ENCODE data around the gene UNG.
"Not testable (repeated sequence)": the region's sequence is repeated elsewhere in the genome, so short reads cannot be mapped to it uniquely, and the experiment has no call there.

Gene UNG

DNA sequence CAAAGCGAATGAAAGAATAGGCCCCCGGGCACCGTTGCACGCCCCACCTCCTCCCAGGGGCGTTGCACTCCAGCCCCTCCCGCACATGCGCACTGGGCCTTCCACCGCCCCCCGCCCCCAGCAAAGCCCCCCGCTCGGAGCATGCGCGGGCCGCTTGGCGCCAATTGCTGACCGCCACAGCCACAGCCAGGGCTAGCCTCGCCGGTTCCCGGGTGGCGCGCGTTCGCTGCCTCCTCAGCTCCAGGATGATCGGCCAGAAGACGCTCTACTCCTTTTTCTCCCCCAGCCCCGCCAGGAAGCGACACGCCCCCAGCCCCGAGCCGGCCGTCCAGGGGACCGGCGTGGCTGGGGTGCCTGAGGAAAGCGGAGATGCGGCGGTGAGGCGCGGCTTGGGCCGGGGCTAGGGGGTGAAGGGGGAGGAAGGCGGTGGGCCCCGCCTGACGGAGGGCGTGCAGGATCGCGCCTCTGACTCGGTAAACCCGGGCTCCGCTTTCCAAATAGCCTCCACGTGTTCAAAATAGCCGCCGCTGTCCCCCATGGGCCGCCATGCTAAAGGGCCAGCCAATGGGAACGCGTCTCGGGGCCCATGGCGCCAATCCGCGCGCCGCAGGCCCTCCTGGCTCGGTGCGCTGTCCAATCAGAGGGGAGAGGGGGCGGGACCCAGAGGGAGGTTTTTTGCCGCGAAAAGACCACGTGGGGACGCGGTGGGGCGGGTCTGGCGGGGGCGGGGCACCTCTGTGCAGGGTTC is at the start of gene UNG:
TSS of gene UNG (plus strand) at position 163 of the 748 bp plus-strand sequence. CDS start at position 246, 83 bp downstream.
- DNase-seq = peak; percentile 88

DNA sequence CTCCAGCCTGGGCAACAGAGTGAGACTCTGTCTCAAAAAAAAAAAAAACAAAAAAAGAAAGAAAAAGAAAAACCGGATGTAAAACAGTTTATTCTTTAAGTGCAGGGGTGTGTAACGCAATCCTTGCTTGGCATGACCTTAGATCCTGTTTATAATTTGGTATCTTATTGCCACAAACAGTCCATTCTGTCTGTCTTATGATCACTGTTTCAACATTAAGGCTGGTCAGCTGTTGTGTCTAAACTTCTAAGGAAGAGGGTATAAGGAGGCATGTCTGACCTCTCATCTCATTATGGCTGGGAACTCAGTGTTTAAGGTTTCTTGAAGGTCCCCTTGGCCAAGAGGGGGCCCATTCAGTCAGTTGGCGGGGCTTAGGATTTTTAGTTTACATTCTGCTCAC is 48.7 kb upstream of the UNG start:
- DNase-seq = not testable (repeated sequence)

DNA sequence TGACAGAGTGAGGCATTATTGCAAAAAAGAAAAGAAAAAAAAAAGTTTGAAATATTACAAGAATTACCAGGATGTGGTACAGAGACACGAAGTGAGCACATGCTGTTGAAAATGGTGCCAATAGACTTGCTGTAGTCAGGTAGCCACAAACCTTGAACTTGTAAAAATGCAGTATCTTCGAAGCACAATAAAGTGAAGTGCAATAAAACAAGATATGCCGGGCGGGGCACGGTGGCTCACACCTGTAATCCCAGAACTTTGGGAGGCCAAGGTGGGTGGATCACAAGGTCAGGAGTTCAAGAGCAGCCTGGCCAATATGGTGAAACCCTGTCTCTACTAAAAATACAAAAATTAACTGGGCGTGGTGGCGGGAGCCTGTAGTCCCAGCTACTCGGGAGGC is 47.6 kb upstream of the UNG start:
- DNase-seq = not testable (repeated sequence)

DNA sequence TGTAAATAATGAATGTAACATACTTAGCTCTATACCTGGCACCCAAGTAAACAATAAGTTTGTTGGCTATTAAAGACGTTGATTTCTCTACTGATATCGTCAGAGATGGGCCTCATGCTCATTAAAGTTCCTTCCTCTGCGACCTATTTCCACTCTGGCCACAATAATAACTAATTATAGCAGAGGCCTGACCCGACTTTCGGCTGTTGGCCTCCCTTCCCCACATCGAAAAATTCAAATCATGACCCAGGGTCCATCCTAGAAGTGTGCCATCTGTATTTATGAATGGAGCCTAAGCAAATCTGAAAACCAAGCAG is 45.3 kb upstream of the UNG start:
- DNase-seq = no peak

DNA sequence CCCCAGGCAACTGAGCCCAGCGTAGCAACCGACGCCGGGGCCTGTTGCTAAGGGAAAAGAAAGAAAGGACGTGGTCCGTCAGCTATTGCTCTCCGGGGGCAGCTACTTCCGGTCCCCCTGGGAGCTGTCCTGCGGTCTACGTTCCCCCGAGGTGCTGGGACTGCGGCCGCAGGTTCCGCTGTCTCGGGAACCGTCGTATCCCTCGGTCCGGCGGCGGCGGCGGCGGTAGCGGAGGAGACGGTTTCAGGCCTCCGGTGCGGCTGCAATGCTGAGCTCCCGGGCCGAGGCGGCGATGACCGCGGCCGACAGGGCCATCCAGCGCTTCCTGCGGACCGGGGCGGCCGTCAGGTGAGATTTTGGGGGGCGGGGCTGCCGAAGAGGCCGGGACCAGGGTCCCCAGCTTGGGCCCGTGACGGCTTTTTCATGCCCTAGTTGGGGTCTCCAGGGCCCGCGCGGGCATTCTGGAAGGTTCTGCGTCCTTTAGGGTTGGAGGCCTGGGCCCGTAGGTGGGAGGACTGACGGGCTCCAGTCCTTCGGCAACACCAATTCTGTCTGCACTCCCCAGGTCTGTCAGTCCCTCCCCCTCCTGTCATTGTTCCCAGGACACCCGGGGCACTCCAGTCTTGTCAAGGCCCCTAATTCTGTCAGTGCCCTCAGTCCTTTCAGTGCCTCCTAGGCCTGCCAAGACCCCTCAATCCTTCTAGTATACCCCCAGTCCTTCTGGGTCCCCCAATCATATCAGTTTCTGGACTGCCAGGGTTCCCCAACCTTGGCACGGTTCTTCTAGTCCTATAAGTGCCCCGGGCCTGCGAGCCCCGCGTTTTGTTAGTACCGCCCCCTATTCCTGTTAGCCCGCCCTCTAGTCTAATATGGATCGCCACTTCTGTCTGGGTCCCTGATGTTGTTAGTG is 44.7 kb upstream of the UNG start, which contains the start of gene USP30:
TSS of gene USP30 (plus strand) at position 163 of the 910 bp plus-strand sequence. CDS start at position 266, 103 bp downstream.
- peak; percentile 64 for DNase-seq

DNA sequence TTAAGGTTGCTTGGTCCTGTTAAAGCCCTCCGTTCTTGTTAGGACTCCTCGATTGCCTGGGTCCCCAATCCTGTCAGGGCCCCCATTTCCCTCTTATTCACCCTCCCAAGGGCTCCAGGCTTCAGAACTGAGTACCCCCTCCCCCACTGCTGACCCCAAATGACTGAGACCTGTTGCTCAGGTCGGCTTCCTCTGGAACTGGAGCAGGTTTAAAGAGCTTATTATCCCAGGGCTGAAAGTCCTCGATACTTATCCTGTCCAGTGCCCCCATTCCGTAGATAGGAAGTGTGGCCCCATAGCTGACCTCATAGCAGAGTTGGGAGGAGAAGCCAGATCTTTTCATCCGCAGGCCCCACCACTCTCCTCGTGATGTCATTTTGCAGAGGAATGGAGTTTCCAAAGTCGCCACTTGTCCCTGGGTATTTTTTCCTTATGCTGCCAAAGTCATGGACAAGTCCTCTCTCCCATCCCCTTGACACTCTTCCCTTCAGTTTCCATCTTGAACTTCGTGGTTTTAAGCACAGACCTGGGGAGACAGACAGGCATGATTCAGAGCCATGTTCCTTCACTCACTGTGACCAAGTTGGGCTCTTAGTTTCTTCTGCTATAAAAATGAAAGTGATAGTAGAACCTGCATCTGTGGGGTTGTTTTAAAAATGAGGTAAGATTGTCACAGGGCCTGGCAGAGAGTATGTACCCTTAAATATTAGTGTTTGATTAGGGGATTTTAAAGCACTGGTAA is 43.8 kb upstream of the UNG start:
- no peak for DNase-seq

DNA sequence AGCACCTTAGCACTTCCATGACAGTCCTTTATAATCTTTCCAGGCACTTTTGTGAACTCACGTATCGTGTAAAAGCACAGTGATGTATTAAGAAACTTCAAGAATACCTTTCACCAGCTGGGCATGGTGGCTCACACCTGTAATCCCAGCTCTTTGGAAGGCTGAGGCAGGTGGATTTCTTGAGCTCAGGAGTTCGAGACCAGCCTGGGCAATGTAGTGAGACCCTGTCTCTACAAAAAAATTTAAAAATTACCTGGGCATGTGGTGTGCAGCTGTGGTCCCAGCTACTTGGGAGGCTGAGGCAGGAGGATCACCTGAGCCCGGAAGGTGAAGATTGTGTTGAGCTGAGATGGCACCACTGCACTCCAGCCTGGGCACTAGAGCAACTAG is 43.3 kb upstream of the UNG start:
- not testable (repeated sequence) for DNase-seq

DNA sequence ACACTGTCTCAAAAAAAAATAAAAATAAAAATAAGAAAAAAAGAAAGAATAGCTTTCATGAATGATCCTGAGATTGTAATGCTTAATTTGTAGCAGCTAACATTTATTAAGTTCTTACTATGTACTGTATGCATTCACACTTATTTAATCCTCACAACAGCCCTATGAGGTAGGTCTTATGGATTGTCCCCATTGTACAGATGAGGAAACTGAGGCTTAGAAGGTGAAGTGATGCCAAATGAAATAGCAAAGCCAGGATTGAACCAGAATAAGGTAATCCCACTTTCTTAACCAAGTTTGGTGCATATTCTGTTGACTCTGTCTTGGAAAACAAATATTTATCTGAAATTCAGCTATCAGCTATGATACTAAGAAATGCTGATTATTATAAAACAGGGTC is 42.9 kb upstream of the UNG start:
- no peak for DNase-seq

DNA sequence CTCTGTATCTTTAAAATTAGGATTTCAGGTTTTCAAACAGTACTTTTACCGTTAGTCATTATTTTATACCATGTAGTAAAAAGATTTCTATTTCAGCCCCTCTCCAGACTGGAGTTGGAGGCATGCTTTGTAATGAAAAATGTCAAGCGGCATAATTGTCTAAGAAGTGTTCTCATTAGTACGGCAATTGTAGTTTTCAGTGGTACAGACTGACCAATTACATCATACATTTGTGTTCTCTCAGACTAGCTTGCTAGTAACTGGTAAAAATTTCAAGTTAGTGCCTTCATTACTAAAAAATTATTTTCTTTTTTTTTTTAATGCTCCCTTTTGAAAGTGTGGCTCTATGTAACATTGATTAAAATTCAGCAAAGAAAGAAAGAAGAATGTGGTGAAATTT is 40.5 kb upstream of the UNG start:
- no peak for DNase-seq

DNA sequence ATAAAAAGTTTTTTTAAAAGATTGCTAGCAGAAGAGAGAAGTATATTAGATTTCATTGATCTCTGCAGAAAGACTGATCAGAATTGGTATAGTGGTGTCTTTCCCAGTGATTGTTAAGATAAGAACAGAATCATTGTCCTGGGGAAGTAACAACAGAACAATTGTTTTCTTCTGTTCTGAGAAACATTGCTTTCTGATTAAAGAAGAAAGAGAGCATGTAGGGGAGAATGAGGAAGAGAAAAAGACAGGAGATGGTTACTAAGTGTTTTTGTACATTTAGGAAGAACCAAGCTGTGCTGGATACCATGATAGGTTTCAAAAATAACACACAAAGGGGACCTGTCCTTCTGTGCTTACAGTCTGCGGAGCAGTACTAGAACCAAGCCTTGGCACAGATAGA is 40.0 kb upstream of the UNG start:
- no peak for DNase-seq

DNA sequence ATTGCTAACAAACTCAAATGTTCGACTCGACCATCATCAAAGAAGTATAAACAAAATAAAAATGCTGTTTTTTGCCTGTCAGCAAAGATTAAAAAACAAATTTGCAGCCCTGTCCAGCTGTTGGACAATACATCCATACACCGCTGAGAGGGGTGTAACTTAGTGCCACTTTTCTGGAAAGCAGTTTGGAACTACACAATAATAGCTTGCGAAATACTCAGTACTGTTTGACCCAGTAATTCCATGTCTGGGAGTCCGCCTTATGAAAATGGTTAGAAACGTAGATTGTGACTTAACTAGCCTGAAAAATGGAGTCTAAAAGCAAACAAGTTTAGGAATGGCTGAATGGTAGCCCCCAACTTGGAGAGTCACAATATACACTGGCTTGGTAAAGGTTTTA is 38.6 kb upstream of the UNG start:
- DNase-seq = no peak

DNA sequence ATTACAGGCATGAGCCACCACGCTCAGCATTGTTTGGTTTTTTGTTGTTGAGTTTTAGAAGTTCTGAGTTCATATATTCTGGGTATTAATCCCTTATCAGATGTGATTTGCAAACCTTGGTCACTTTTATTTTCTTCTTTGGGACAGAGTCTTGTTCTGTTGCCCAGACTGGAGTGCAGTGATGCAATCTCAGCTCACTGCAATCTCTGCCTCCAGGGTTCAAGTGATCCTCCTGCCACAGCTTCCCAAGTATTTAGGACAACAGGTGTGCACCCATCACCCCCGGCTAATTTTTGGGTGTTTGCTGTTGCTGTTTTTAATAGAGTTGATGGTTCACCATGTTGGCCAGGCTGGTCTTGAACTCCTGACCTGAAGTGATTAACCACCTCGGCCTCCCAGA is 33.3 kb upstream of the UNG start:
- DNase-seq = no peak

DNA sequence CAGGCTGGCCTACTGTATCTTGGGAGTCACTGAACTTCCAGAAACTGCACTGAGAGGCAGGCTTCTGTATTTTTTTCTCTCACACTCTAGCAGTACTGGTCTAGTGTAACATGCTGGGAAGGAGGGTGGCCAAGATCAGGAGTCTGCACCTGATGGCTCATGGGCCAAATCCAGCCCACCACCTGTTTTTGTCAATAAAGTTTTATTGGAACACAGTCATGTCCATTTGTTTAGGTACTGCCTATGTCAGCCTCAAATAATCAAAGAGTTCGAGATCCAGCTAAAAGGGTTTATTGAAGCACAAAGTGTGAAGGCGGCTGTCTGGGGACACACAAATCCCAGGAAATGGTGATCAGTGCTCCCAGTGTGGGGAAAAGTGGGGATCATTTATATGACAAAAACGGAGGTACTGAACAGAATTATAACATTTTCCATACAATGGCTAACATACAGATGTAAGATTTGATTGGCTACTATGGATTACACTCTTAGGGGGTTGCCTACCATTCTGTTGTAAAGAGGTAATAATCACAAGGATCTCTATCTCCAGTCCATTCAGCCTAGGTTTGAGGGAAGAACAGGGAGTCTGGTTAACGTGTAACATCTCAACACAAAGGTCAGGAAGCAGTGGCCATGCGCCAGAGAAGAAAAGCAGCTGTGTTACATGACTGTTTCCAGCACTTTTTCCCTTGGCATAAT is 32.1 kb upstream of the UNG start:
- no peak for DNase-seq

DNA sequence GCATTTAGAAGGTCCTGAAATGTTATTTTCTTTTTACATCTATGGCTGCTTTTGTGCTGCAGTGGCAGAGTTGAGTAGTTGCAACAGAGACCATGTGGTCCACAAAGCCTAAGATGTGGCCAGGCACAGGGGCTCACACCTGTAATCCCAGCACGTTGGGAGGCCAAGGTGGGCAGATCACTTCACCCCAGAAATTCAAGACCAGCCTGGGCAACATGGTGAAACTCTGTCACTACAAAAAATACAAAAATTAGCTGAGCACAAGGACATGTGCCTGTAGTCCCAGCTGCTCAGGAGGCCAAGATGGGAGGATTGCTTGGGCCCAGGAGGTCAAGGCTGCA is 31.6 kb upstream of the UNG start:
- DNase-seq = no peak

DNA sequence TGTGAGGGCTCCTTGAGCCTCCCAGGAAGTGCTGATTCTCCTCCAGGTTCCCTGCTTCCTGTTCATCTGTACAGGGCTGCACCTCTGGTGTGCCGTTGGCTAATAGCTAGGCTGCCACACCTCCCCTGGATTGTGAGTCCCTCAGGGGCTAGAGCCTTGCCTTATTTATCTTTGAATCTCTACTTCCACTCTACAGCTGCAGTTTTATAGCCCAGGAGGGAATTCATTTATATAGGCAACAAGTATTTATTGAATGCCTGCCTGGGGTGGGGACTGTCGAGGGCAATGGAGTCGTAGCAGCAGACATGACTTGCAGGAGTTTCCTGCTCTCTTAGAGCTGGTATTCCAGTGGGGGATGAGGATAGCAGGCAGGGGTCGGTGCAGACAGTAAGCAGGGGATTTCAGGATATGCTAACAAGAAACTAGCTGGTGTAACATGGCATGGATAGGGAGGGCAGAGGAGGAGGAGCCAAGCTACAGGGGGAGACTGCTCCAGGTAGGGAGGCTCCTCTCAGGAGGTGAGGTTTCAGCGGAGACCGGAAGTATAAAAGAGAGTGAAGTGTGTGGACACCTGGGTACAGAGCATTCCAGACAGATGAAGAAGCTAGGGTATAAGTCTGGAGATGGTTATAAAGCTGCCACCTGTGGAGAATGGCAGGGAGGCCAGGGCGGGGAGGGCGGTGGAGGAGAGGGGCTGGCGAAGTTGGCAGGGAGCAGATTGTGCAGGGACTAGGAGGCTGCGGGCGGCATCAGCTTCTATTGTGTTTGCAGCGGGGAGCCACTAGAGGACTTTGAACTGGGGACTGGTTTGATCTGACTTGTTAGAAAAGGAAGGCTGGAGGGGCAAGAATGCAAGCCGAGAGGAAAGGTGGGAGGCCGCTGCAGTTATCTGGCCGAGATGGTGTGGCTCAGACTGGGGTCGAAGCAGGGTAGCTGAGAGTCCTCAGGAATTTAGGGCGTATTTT is 27.8 kb upstream of the UNG start:
- no peak for DNase-seq

DNA sequence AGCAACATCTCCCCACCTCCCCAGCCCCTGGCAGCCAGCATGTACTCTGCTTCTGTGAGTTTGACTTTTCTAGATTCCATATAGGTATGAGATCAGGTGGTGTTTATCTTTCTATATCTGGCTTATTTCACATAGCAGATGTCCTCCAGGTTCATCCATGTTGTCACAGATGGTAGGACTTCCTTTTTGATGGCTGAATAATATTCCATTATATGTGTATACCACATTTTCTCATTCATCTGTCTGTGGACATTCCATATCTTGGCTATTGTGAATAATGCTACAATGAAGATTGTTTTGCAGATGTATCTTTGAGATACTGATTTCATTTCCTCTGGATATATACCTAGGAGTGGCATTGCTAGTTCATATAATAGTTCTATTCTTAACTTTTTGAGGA is 22.5 kb upstream of the UNG start:
- no peak for DNase-seq

DNA sequence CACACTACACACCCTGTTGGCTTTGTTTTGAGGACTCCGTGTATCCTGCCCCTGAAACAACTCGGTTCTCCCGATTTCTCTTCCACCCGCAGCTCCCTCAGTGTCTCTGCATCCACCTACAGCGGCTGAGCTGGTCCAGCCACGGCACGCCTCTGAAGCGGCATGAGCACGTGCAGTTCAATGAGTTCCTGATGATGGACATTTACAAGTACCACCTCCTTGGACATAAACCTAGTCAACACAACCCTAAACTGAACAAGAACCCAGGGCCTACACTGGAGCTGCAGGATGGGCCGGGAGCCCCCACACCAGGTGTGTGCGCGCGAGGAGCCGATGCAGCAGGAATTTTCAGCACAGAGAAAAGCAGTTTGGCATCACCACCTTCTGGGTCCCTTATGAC is 14.6 kb upstream of the UNG start:
- DNase-seq = no peak

DNA sequence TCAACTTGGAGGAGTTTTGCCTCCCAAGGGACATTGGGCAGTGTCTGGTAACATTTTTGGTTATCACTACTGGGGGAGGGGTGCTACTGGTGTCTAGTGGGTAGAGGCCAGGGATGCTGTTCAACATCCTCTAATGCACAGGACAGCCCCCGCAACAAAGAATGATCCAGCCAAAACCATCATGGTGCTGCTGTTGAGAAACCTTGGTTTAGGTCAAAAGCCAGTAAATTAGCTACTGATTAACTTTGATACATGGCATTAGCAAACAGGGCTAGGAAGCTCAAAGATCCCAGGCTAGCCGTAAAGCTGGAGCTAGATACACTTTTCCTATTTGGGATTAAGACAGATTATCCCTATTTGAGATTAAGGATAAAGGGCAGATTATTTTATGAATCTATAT is 13.0 kb upstream of the UNG start:
- DNase-seq = no peak

DNA sequence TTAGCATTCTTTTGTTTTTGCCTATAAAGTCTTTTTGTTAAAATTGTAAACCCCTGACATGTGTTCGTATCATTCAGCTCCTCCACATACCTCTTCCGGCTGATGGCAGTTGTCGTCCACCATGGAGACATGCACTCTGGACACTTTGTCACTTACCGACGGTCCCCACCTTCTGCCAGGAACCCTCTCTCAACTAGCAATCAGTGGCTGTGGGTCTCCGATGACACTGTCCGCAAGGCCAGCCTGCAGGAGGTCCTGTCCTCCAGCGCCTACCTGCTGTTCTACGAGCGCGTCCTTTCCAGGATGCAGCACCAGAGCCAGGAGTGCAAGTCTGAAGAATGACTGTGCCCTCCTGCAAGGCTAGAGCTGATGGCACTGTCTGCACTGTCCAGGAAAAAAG is 11.8 kb upstream of the UNG start:
- no peak for DNase-seq

DNA sequence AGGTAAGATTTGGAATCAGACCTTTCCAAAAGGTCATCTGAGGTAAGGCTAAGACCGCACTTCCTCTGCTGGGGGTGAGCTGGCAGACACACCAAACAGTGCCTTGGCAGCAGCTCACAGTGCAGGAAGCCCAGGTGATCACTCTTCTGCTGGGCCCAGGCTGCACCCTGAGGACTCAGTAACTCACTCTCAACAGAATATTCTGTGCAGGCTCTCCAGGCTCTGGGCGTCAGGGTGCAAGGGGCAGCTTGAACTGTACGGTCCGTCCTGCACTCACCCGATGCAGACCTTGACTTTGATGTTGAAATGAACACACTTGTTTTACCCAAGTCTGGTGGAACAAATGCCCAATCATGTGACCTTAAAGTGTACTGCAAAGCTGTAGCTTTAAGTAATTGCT is 10.1 kb upstream of the UNG start:
- no peak for DNase-seq

DNA sequence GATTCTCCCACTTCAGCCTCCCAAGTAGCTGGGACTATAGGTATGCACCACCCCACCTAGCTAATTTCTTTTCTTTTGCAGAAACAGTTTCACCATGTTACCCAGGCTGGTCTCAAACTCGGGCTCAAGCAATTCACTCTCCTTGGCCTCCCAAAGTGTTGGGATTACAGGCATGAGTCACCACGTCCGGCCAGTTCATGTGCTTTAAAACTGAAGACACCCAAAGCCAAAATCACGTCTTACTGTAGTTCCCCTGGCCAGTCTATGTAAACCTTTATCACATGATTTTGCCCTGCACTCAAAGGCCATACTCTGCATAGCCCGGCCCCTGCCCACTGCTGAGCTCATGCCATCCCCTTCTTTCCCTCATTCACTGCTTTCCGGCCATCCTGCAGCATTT is 8.6 kb upstream of the UNG start:
- DNase-seq = no peak

DNA sequence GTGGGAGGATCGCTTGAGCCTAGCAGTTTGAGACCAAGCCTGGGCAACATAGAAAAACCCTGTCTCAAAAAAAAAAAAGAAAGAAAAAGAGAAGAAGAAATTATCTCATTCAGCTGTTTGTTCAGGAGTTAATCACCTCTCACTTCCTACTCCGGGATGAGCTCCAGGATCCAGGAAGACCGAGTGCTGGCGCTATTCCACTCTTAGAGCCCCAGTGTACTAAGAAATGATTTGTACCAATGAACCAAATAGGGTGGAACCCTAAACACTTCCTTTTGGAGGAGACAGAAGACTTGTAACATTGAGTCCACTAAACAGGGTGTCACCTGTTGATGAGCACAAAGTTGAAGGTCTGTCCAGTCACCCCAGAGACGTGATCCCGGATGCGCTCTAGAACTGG is 7.7 kb upstream of the UNG start:
- DNase-seq = no peak

All from NCI-H2029 treated with DMSO at 0.1 percent for 48 hours (cell line).